H1 (cell line): ENCODE data around the gene RCL1. TPM values are rescaled to one million over a fixed set of nuclear protein-coding genes. Genes with fewer than 3 reads are reported as not detected.

Experiments used
- CTCF ChIA-PET: fragments of 300-600 bp; sonication (Branson Sonifier 250); formaldehyde crosslinking; loops from one replicate; lab custom pipeline; 2021; ENCODE audit not compliant: partially characterized antibody; lab: Charles Lee
- POLR2A ChIA-PET: fragments of 300-600 bp; sonication (Branson Sonifier 250); formaldehyde crosslinking; loops from one replicate; lab custom pipeline; 2021; ENCODE audit warnings: inconsistent platforms; ENCODE audit not compliant: partially characterized antibody; lab: Charles Lee
- DNase-seq, 2 experiments: peaks; one replicate each; pipeline versions ENCODE4 v3.0.0 to v3.0.0-alpha.2; 2010 to 2022; ENCODE audit warnings: low spot score in 2 of 2, low read depth in 1 of 2, mixed read lengths in 1 of 2
- FAIRE-seq: peaks from 2 replicates; lab custom pipeline; 2011; peaks lifted over from hg19 to GRCh38; lab: Jason Lieb, UNC
- H2AFZ ChIP-seq: 2 replicates; pipeline ENCODE4 v1.8.1; 2012; ENCODE audit warnings: low read length, inconsistent platforms
- H2AK5ac ChIP-seq: 2 replicates; pipeline ENCODE4 v1.6.1; 2013; ENCODE audit warnings: low read depth, low read length
- H2BK120ac ChIP-seq: replicated peaks from 2 replicates; pipeline ENCODE3; 2013; ENCODE audit warnings: low read depth, low read length, inconsistent platforms
- H2BK12ac ChIP-seq: 2 replicates; pipeline ENCODE4 v1.6.1; 2013; ENCODE audit warnings: low read depth, low read length
- H2BK15ac ChIP-seq: 2 replicates; pipeline ENCODE4 v1.6.1; 2013; ENCODE audit warnings: low read length
- H2BK20ac ChIP-seq: 2 replicates; pipeline ENCODE4 v1.6.1; 2013; ENCODE audit warnings: low read length
- H2BK5ac ChIP-seq: 2 replicates; pipeline ENCODE4 v1.6.1; 2013; ENCODE audit warnings: low read depth, low read length
- H3K14ac ChIP-seq: 2 replicates; pipeline ENCODE4 v1.6.1; 2013; ENCODE audit warnings: inconsistent platforms; ENCODE audit not compliant: insufficient read length
- H3K18ac ChIP-seq: 2 replicates; pipeline ENCODE4 v1.6.1; 2013; ENCODE audit warnings: low read length; ENCODE audit errors: extremely low read depth
- H3K23ac ChIP-seq: 2 replicates; pipeline ENCODE4 v1.6.1; 2013; ENCODE audit warnings: inconsistent platforms; ENCODE audit not compliant: insufficient read length
- H3K23me2 ChIP-seq: 2 replicates; pipeline ENCODE4 v1.6.1; 2013; ENCODE audit warnings: low read depth, low read length
- H3K27ac ChIP-seq: 2 replicates; pipeline ENCODE4 v1.6.1; 2011; ENCODE audit warnings: low read depth, low read length, inconsistent platforms
- H3K27me3 ChIP-seq, 4 experiments: replicated peaks in 1 of 4; 1 replicate in 1 of 4; 2 replicates in 3 of 4; pipeline versions ENCODE4 v1.6.1 to v1.8.1; 2011 to 2013; ENCODE audit warnings: low read length in 3 of 4, mild to moderate bottlenecking in 3 of 4, inconsistent platforms in 2 of 4, mixed read lengths in 2 of 4, moderate library complexity in 1 of 4; ENCODE audit not compliant: control insufficient read depth in 3 of 4, insufficient read depth in 3 of 4; ENCODE audit errors: extremely low read depth in 1 of 4
- H3K36me3 ChIP-seq, 4 experiments: 2 replicates each; pipeline versions ENCODE4 v1.6.1 to v1.8.1; 2011 to 2013; ENCODE audit warnings: mild to moderate bottlenecking in 4 of 4, low read length in 3 of 4, moderate library complexity in 2 of 4, control low read depth in 1 of 4, inconsistent platforms in 1 of 4; ENCODE audit not compliant: insufficient read depth in 4 of 4, control insufficient read depth in 2 of 4
- H3K4ac ChIP-seq: replicated peaks from 2 replicates; pipeline ENCODE3; 2013; ENCODE audit warnings: low read length, low read depth, mixed read lengths, inconsistent platforms; ENCODE audit not compliant: insufficient read length
- H3K4me1 ChIP-seq, 4 experiments: replicated peaks in 1 of 4; 1 replicate in 1 of 4; 2 replicates in 3 of 4; pipeline versions ENCODE4 v1.6.1 to v1.8.1; 2011 to 2013; ENCODE audit warnings: low read length in 3 of 4, inconsistent platforms in 2 of 4, mixed read lengths in 1 of 4; ENCODE audit not compliant: insufficient read depth in 4 of 4, control insufficient read depth in 3 of 4
- H3K4me2 ChIP-seq, 2 experiments: 2 replicates each; pipeline versions ENCODE4 v1.6.1 to v1.8.1; 2011 to 2013; ENCODE audit warnings: low read depth in 2 of 2, low read length in 2 of 2, control low read depth in 1 of 2, inconsistent platforms in 1 of 2, mild to moderate bottlenecking in 1 of 2; ENCODE audit not compliant: insufficient read depth in 1 of 2
- H3K4me3 ChIP-seq, 4 experiments: fragments of 200-600, 300-600 bp in 1 of 4; sonication (generic), shearing (Covaris generic), sonication (Bioruptor Twin) in 1 of 4; 2 replicates each; pipeline versions ENCODE4 v1.5.1 to v1.8.1; 2011 to 2016; ENCODE audit warnings: low read length in 4 of 4, low read depth in 3 of 4, control low read depth in 2 of 4, inconsistent platforms in 2 of 4, mild to moderate bottlenecking in 2 of 4, mixed read lengths in 1 of 4, moderate library complexity in 1 of 4; ENCODE audit not compliant: insufficient read depth in 2 of 4; ENCODE audit errors: extremely low read depth in 1 of 4
- H3K56ac ChIP-seq: replicated peaks from 2 replicates; pipeline ENCODE3; 2013; ENCODE audit warnings: low read depth, mild to moderate bottlenecking, mixed read lengths, low read length, inconsistent platforms; ENCODE audit not compliant: insufficient read length
- H3K79me1 ChIP-seq: 2 replicates; pipeline ENCODE4 v1.6.1; 2013; ENCODE audit warnings: low read depth, low read length, control low read depth
- H3K79me2 ChIP-seq, 2 experiments: 2 replicates each; pipeline versions ENCODE4 v1.6.1 to v1.8.1; 2012 to 2013; ENCODE audit warnings: low read length in 2 of 2, mild to moderate bottlenecking in 2 of 2, inconsistent platforms in 1 of 2; ENCODE audit not compliant: insufficient read depth in 2 of 2, control insufficient read depth in 1 of 2
- H3K9ac ChIP-seq, 4 experiments: replicated peaks in 1 of 4; 1 replicate in 1 of 4; 2 replicates in 3 of 4; pipeline versions ENCODE4 v1.6.1 to v1.8.1; 2011 to 2013; ENCODE audit warnings: low read depth in 3 of 4, low read length in 3 of 4, control low read depth in 2 of 4, mild to moderate bottlenecking in 2 of 4, moderate library complexity in 2 of 4, inconsistent platforms in 1 of 4; ENCODE audit errors: extremely low read depth in 1 of 4
- H3K9me3 ChIP-seq, 2 experiments: 2 replicates each; pipeline versions ENCODE4 v1.6.1 to v1.8.1; 2012 to 2013; ENCODE audit warnings: mild to moderate bottlenecking in 2 of 2, moderate library complexity in 2 of 2, control low read depth in 1 of 2, inconsistent platforms in 1 of 2, low read depth in 1 of 2, low read length in 1 of 2, mixed read lengths in 1 of 2; ENCODE audit not compliant: insufficient read depth in 2 of 2
- H4K20me1 ChIP-seq, 2 experiments: replicated peaks in 1 of 2; 2 replicates each; pipeline versions ENCODE3 to v1.8.1; 2011 to 2013; ENCODE audit warnings: inconsistent platforms in 2 of 2, low read length in 2 of 2, mild to moderate bottlenecking in 1 of 2; ENCODE audit not compliant: insufficient read depth in 2 of 2, control insufficient read depth in 1 of 2
- H4K5ac ChIP-seq: 2 replicates; pipeline ENCODE4 v1.6.1; 2013; ENCODE audit warnings: low read length, low read depth, mixed read lengths, inconsistent platforms; ENCODE audit not compliant: insufficient read length
- H4K8ac ChIP-seq: 2 replicates; pipeline ENCODE4 v1.8.0; 2013; ENCODE audit warnings: mild to moderate bottlenecking, moderate library complexity, low read length, inconsistent platforms; ENCODE audit not compliant: insufficient read depth; ENCODE audit errors: extremely low read depth
- H4K91ac ChIP-seq: replicated peaks from 2 replicates; pipeline ENCODE3; 2013; ENCODE audit warnings: low read length, mixed read lengths, inconsistent platforms; ENCODE audit not compliant: insufficient read length
- ATF2 ChIP-seq: IDR thresholded peaks from 2 replicates; pipeline ENCODE4 v1.6.1; 2012; ENCODE audit warnings: low read length, inconsistent platforms
- ATF3 ChIP-seq: IDR thresholded peaks from 2 replicates; pipeline ENCODE4 v1.6.1; 2011; ENCODE audit warnings: low read depth, mild to moderate bottlenecking, low read length; ENCODE audit not compliant: insufficient read depth
- CBX8 ChIP-seq: fragments of 300-800, 300-1000 bp; sonication (generic); IDR thresholded peaks from 2 replicates; pipeline ENCODE4 v1.7.1; 2016; ENCODE audit warnings: low read depth, low read length, borderline replicate concordance
- CHD1 ChIP-seq: IDR thresholded peaks from 2 replicates; pipeline ENCODE4 v1.6.1; 2012; ENCODE audit warnings: low read depth, low read length, improper control_type of control experiment
- EGR1 ChIP-seq: IDR thresholded peaks from 2 replicates; pipeline ENCODE4 v1.6.1; 2011; ENCODE audit warnings: low read depth, low read length, borderline replicate concordance
- PHF8 ChIP-seq: fragments of 200-600 bp; sonication (generic); conservative IDR thresholded peaks from 2 replicates; pipeline ENCODE4 v1.7.1; 2012; ENCODE audit warnings: low read depth, mild to moderate bottlenecking, inconsistent platforms, low read length, moderate library complexity
- RNF2 ChIP-seq: fragments of 200-900, 300-1000 bp; sonication (generic); IDR thresholded peaks from 2 replicates; pipeline ENCODE4 v1.7.1; 2016; ENCODE audit warnings: borderline replicate concordance, low read depth, mild to moderate bottlenecking, antibody characterized with exemption, low read length; ENCODE audit not compliant: poor library complexity, severe bottlenecking; ENCODE audit errors: missing control alignments
- SP4 ChIP-seq: IDR thresholded peaks from 2 replicates; pipeline ENCODE4 v1.6.1; 2012; ENCODE audit warnings: low read length, inconsistent platforms
- SRF ChIP-seq: IDR thresholded peaks from 2 replicates; pipeline ENCODE4 v1.6.1; 2011; ENCODE audit warnings: mild to moderate bottlenecking, low read depth, low read length, moderate library complexity
- TAF1 ChIP-seq: IDR thresholded peaks from 2 replicates; pipeline ENCODE4 v1.6.1; 2011; ENCODE audit warnings: mild to moderate bottlenecking, low read depth, low read length
- TBP ChIP-seq: IDR thresholded peaks from 2 replicates; pipeline ENCODE4 v1.6.1; 2011; ENCODE audit warnings: low read depth, low read length, improper control_type of control experiment
- WGBS, 2 experiments: shearing (Covaris generic) in 1 of 2; methylation state at CpG; one replicate each; pipeline versions ENCODE4 v1.1.6 to v1.1.7; 2013 to 2015; ENCODE audit warnings: low lambda C conversion rate in 2 of 2, mixed read lengths in 2 of 2, inconsistent platforms in 1 of 2, low coverage in 1 of 2, missing lambda C conversion rate in 1 of 2; ENCODE audit not compliant: insufficient replicate concordance in 2 of 2, insufficient coverage in 1 of 2, insufficient read length in 1 of 2; ENCODE audit errors: extremely low coverage in 1 of 2, missing lambda C conversion rate in 1 of 2; 5-methylcytosine and 5-hydroxymethylcytosine counted together
- polyA plus RNA-seq, 7 experiments: library from polyadenylated mRNA; depleted of rRNA in 3 of 7; stranded (reverse) in 5 of 7; unstranded in 2 of 7; fragments of >200 nt in 5 of 7; fragments of 200-250 nt in 2 of 7; gene quantifications; 1 replicate in 5 of 7; 2 replicates in 1 of 7; 4 replicates in 1 of 7; pipeline versions ENCODE4 v1.2.1 to v1.2.3, GENCODE V29; 2011 to 2013; ENCODE audit warnings: missing spikeins in 2 of 7, mixed read lengths in 2 of 7
- total RNA-seq: library from RNA; stranded (reverse); fragmentation: NEBNext Ultra II Directional; extraction: Animal tissue kit (Norgen Biotek cat#: 25700); gene quantifications from 2 replicates; pipeline ENCODE4 v1.2.1, GENCODE V29; 2021

Gene RCL1
- total and polyA plus RNA-seq, 2 of the 8 experiments (the other 6 are each of a cell fraction or from before 2014, with no cell fraction given), result 21.0 to 29.5 TPM

GRCh38 chr9:4864234-4864661 is 71.5 kb downstream of the RCL1 start:
- Histone ChIP-seq H2BK15ac (no peak overlapping the region), H4K8ac (peak overlapping the region; percentile 36; the same call in 1 of the 2 replicates), H3K23me2 (no peaks in the 10 kb centered on the region), H3K27ac (0 out of 2 replicates have a peak overlapping the region, but pooled peaks have one; percentile 9), H3K4me2 (no peak overlapping the region), H3K27me3 (no peaks in the 10 kb centered on the region), H3K9me3 (no peaks in the 10 kb centered on the region), H3K79me2 (no peaks in the 10 kb centered on the region), H4K5ac (no peak overlapping the region), H2BK5ac (no peak overlapping the region), H2BK120ac (no peak overlapping the region), H2BK12ac (no peak overlapping the region), H3K23ac (no peak overlapping the region), H3K56ac (no peak overlapping the region), H3K9ac (no peak overlapping the region), H2AFZ (no peak overlapping the region), H3K4ac (no peak overlapping the region), H3K36me3 (peaks cover 0 to 21% (median 8%) of the 10 kb centered on the region in 4 experiments; a peak in 6 of 8 replicates), H3K4me3 (no peak overlapping the region), H3K18ac (no peak overlapping the region), H3K4me1 (peaks cover 0 to 2% (median under 1%) of the 10 kb centered on the region in 4 experiments; a peak in 1 of 7 replicates), H3K79me1 (no peaks in the 10 kb centered on the region; the same call in 1 of the 2 replicates), H2BK20ac (no peak overlapping the region), H4K91ac (no peak overlapping the region), H2AK5ac (no peak overlapping the region), H3K14ac (no peak overlapping the region), H4K20me1 (no peaks in the 10 kb centered on the region)
- no peak for FAIRE-seq
- no peak for DNase-seq
- ChIA-PET CTCF (interaction anchor here (1.2 kb wide), 1 partner anchor 114 kb away, joined by 3 read pairs; no protein-coding TSS in a partner anchor), POLR2A (interaction anchor here (1.3 kb wide), 1 partner anchor 10 kb away, joined by 4 read pairs; no protein-coding TSS in a partner anchor)
- WGBS, 2 experiments, result 87% methylated on average over 11 of the region's 11 CpGs; no CpG with 5 or more reads in 1 of the 2 experiments
- TF ChIP-seq ATF3, result no peak
- no peak for TF ChIP-seq SP4
- TF ChIP-seq PHF8, result no peak
- TF ChIP-seq RNF2, result no peak
- TF ChIP-seq ATF2, result no peak
- TF ChIP-seq TBP, result no peak
- TF ChIP-seq EGR1, result no peak
- TF ChIP-seq CHD1, result no peak
- TF ChIP-seq SRF, result no peak
- TF ChIP-seq CBX8, result no peak
- no peak for TF ChIP-seq TAF1
